ENCODE results near the gene EDIL3.

EDIL3 gene

DNA sequence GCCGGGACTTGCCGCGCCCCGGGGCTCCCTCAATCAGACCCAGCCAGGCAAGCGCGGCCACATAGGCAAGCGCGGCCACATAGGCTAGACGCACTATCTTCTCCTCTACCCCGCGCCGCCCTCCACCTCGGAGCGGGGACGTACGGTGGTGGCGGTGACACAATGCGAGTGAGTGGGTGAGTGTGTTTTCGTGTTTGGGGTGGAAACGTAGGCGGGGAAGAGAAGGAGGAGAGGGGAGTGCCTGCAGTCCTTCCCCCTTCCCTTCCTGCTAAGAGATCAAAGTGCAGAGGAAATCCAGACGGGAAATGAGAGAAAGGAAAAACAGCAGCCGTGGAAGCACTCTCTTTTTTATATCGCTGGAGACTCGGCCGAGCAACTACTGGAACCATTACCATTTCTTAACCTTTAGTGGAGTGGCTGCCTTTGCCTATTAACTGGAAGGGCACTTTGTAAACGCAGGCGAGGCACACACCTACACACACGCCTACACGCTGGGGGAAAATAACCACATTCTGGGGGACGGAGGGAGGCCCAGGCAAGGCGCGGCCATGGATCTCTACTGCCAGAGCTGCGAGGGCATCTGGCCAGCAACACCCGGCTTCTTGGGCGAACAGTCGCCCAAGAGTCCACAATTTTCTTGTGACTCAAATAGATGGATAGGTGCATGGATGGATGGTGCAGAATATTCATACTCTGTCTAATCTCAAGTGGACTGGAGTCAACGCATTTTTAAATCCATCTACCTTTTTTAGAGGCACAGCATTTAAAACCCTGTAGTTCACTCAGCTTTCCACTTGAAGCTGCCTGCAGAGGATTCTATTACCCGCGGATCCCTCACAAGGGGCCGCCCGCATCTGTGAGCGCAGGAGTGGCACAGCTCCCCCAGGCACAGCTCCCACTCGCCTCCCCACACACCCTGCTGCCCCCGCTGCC, 2.1 kb downstream of the EDIL3 start:
- H3K4me1 ChIP-seq (ENCODE audit: low read length), result no peaks in the 10 kb centered on the region
- no peaks in the 10 kb centered on the region for H3K79me2 ChIP-seq (ENCODE audit: low read length)
- TF ChIP-seq EZH2phosphoT487 (IDR thresholded peaks at IDR 0.05; ENCODE audit: low read length), result no peak
- no peak for TF ChIP-seq EZH2 (optimal IDR thresholded peaks at IDR 0.05; ENCODE audit: low read depth, low read length)
- TF ChIP-seq, protein P1, sequence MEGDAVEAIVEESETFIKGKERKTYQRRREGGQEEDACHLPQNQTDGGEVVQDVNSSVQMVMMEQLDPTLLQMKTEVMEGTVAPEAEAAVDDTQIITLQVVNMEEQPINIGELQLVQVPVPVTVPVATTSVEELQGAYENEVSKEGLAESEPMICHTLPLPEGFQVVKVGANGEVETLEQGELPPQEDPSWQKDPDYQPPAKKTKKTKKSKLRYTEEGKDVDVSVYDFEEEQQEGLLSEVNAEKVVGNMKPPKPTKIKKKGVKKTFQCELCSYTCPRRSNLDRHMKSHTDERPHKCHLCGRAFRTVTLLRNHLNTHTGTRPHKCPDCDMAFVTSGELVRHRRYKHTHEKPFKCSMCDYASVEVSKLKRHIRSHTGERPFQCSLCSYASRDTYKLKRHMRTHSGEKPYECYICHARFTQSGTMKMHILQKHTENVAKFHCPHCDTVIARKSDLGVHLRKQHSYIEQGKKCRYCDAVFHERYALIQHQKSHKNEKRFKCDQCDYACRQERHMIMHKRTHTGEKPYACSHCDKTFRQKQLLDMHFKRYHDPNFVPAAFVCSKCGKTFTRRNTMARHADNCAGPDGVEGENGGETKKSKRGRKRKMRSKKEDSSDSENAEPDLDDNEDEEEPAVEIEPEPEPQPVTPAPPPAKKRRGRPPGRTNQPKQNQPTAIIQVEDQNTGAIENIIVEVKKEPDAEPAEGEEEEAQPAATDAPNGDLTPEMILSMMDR (IDR thresholded peaks at IDR 0.05; ENCODE audit: low read length), result no peak
- H3K27me3 ChIP-seq (replicated peaks; ENCODE audit: insufficient read depth, low read length), result no peaks in the 10 kb centered on the region; the same call in 1 of the 2 replicates
- peak overlapping the region; percentile 89 for H3K4me2 ChIP-seq (ENCODE audit: low read depth, low read length)
- no peaks in the 10 kb centered on the region for H3K9me3 ChIP-seq (replicated peaks; ENCODE audit: insufficient read depth, low read length)
- H4K20me1 ChIP-seq (ENCODE audit: insufficient read depth, low read length), result no peaks in the 10 kb centered on the region
- no peak for DNase-seq
- H3K9ac ChIP-seq (ENCODE audit: low read length), result no peak overlapping the region
- H2AFZ ChIP-seq (ENCODE audit: low read length), result no peak overlapping the region
- no peaks in the 10 kb centered on the region for H3F3A ChIP-seq (ENCODE audit: insufficient read depth, low read length)
- peak overlapping the region; percentile 33 for H3K4me3 ChIP-seq (ENCODE audit: low read length)
- H3K9me2 ChIP-seq (replicated peaks; ENCODE audit: insufficient read depth, low read length), result no peaks in the 10 kb centered on the region
- H3K27ac ChIP-seq (ENCODE audit: low read length), result no peak overlapping the region
- no peaks in the 10 kb centered on the region for H3K36me3 ChIP-seq (replicated peaks; ENCODE audit: insufficient read depth, low read length)

DNA sequence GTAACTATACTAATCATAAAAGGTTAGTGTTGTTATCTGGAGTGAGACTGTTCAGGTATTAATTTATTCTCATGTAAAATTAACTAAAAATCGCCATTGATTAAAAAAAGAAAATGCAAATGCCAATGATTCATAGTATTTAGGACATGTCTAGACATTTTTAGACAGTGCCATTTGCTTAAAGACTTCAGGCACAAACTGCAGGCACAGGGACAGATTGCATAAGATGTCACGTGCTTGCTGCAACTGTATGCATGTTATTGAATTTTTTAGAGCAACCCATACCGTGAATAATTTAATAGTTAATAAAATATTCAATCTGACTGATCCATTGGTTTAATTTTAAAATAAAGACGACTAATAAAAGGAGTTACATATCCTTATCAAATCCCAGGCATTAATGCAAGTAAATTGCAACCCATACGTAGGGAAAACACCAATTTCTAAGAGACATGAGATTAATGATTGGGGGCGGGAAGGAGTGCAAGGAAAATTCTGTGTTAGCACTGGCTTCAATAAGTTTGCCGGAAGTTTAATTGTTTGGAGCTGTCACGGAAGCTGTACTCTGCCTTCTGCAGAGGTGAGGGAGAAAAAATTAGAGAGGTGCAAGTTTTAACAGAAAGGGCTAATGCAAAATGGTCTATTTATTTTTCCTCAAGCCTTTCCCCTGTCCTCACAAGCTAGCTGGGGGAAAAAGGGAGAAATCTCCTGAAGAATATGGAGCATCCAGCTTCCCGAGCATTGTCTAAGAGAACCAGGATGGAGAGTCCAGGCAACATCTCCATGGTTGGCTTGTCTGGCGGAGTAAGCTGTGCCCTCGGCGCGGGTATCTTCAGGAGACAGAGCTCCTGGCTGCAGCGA, 2.9 kb downstream of the EDIL3 start:
- H3K4me2 ChIP-seq (ENCODE audit: low read depth, low read length), result no peak overlapping the region
- H3K79me2 ChIP-seq (ENCODE audit: low read length), result no peaks in the 10 kb centered on the region
- H2AFZ ChIP-seq (ENCODE audit: low read length), result no peak overlapping the region
- no peaks in the 10 kb centered on the region for H3F3A ChIP-seq (ENCODE audit: insufficient read depth, low read length)
- no peak for DNase-seq
- TF ChIP-seq EZH2 (optimal IDR thresholded peaks at IDR 0.05; ENCODE audit: low read depth, low read length) (no peak), EZH2phosphoT487 (IDR thresholded peaks at IDR 0.05; ENCODE audit: low read length) (no peak)
- TF ChIP-seq, protein P1 (IDR thresholded peaks at IDR 0.05; ENCODE audit: low read length), result no peak
- no peaks in the 10 kb centered on the region for H4K20me1 ChIP-seq (ENCODE audit: insufficient read depth, low read length)
- no peaks in the 10 kb centered on the region for H3K36me3 ChIP-seq (replicated peaks; ENCODE audit: insufficient read depth, low read length)
- H3K27ac ChIP-seq (ENCODE audit: low read length), result no peak overlapping the region
- no peak overlapping the region for H3K9ac ChIP-seq (ENCODE audit: low read length)
- H3K4me3 ChIP-seq (ENCODE audit: low read length), result no peak overlapping the region
- H3K9me3 ChIP-seq (replicated peaks; ENCODE audit: insufficient read depth, low read length), result no peaks in the 10 kb centered on the region
- no peaks in the 10 kb centered on the region for H3K9me2 ChIP-seq (replicated peaks; ENCODE audit: insufficient read depth, low read length)
- H3K4me1 ChIP-seq (ENCODE audit: low read length), result no peaks in the 10 kb centered on the region
- H3K27me3 ChIP-seq (replicated peaks; ENCODE audit: insufficient read depth, low read length), result no peaks in the 10 kb centered on the region; the same call in 1 of the 2 replicates

DNA sequence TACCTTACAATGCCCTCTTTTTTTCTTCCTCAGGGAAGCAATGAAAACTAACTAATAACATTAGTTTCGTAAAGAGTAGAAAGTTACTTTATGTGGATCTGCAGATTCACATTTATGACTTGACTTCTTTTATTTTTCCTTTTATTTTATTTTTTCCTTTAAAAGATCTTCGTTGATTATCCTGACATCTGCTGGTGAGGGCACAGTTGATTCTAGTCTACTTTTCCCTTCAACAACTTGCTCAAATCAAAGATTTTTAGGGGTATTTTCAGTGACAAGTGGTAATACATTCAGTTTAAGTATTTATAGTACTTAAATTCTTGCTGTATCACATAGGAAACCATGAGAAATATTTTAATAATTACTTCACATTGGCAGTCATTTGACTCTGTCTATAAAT, 4.9 kb downstream of the EDIL3 start:
- no peaks in the 10 kb centered on the region for H3K36me3 ChIP-seq (replicated peaks; ENCODE audit: insufficient read depth, low read length)

More for the DNA sequence above, 4.9 kb downstream of the EDIL3 start:
- H3K27ac ChIP-seq (ENCODE audit: low read length), result no peak overlapping the region
- H3K4me3 ChIP-seq (ENCODE audit: low read length), result no peak overlapping the region
- TF ChIP-seq EZH2 (optimal IDR thresholded peaks at IDR 0.05; ENCODE audit: low read depth, low read length), result no peak
- TF ChIP-seq, protein P1 (IDR thresholded peaks at IDR 0.05; ENCODE audit: low read length), result no peak
- no peak for TF ChIP-seq EZH2phosphoT487 (IDR thresholded peaks at IDR 0.05; ENCODE audit: low read length)
- no peaks in the 10 kb centered on the region for H3K9me2 ChIP-seq (replicated peaks; ENCODE audit: insufficient read depth, low read length)
- H2AFZ ChIP-seq (ENCODE audit: low read length), result no peak overlapping the region
- no peaks in the 10 kb centered on the region; the same call in 1 of the 2 replicates for H3K27me3 ChIP-seq (replicated peaks; ENCODE audit: insufficient read depth, low read length)
- no peaks in the 10 kb centered on the region for H3K9me3 ChIP-seq (replicated peaks; ENCODE audit: insufficient read depth, low read length)
- DNase-seq, result no peak
- H3K4me2 ChIP-seq (ENCODE audit: low read depth, low read length), result no peak overlapping the region
- H3F3A ChIP-seq (ENCODE audit: insufficient read depth, low read length), result no peaks in the 10 kb centered on the region
- no peaks in the 10 kb centered on the region for H3K79me2 ChIP-seq (ENCODE audit: low read length)
- no peak overlapping the region for H3K9ac ChIP-seq (ENCODE audit: low read length)
- no peaks in the 10 kb centered on the region for H4K20me1 ChIP-seq (ENCODE audit: insufficient read depth, low read length)
- H3K4me1 ChIP-seq (ENCODE audit: low read length), result no peaks in the 10 kb centered on the region
